Spleen (tissue), 7 donors: ENCODE measurements around the gene KLHL21.

Experiments used
- CTCF ChIP-seq, 11 experiments: fragments of 200-600 bp in 7 of 11; fragments of 450-650 bp in 4 of 11; sonication (generic) in 4 of 11; IDR thresholded peaks in 8 of 11; conservative IDR thresholded peaks in 3 of 11; 1 replicate in 7 of 11; 2 replicates in 4 of 11; pipeline versions ENCODE4 v1.4.0 to v1.8.0; 2016 to 2021; ENCODE audit warnings: antibody characterized with exemption in 11 of 11, inconsistent platforms in 4 of 11, mild to moderate bottlenecking in 1 of 11
- POLR2A ChIP-seq, 3 donors: fragments of 450-650 bp; IDR thresholded peaks; one replicate each; pipeline ENCODE4 v1.5.1; 2017; ENCODE audit warnings: antibody characterized with exemption in 3 of 3, mild to moderate bottlenecking in 1 of 3
- donor health status: DM: no; HTN: no; CAD: no; lungs with moderate emphysema.
- donor health status: DM: no; HTN: no; CAD: no.
- donor health status: DM: no; HTN: no; CAD: no.

DNA sequence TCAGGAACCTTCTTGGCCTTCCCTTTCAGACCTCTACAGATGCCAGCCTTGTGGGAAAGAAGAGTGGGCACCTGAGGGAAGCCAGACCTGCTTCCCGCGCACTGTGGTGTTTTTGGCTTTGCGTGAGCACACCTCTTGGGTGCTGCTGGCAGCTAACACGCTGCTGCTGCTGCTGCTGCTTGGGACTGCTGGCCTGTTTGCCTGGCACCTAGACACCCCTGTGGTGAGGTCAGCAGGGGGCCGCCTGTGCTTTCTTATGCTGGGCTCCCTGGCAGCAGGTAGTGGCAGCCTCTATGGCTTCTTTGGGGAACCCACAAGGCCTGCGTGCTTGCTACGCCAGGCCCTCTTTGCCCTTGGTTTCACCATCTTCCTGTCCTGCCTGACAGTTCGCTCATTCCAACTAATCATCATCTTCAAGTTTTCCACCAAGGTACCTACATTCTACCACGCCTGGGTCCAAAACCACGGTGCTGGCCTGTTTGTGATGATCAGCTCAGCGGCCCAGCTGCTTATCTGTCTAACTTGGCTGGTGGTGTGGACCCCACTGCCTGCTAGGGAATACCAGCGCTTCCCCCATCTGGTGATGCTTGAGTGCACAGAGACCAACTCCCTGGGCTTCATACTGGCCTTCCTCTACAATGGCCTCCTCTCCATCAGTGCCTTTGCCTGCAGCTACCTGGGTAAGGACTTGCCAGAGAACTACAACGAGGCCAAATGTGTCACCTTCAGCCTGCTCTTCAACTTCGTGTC lies 23.9 kb downstream of the KLHL21 start:
- TF ChIP-seq CTCF (IDR thresholded peaks at IDR 0.05 in 8 of 11, conservative IDR thresholded peaks at IDR 0.05 in 3 of 11) (no peak), POLR2A (IDR thresholded peaks at IDR 0.05) (no peak)
